HEK293 (cell line): ENCODE data around the gene CYP11A1.

ENCODE experiments used
- GLI2 ChIP-seq: fragments of 450-650 bp; formaldehyde crosslinking; IDR thresholded peaks from 2 replicates; pipeline ENCODE4; 2017; ENCODE audit warnings: missing biosample characterization, missing genetic modification characterization, low read depth, borderline replicate concordance
- HOXC10 ChIP-seq: sonication (generic); formaldehyde crosslinking; IDR thresholded peaks from 2 replicates; pipeline ENCODE4 v1.8.1; 2023; ENCODE audit warnings: mild to moderate bottlenecking, missing genetic modification reagents
- KLF7 ChIP-seq: fragments of 450-650 bp; formaldehyde crosslinking; IDR thresholded peaks from 2 replicates; pipeline ENCODE4 v1.5.1; 2016; ENCODE audit warnings: missing biosample characterization, missing genetic modification characterization, borderline replicate concordance
- PRDM1 ChIP-seq: fragments of 450-650 bp; formaldehyde crosslinking; IDR thresholded peaks from 2 replicates; pipeline ENCODE4; 2016; ENCODE audit warnings: missing biosample characterization, missing genetic modification characterization
- SP3 ChIP-seq: fragments of 450-650 bp; formaldehyde crosslinking; IDR thresholded peaks from 2 replicates; pipeline ENCODE4 v1.5.1; 2016; ENCODE audit warnings: missing biosample characterization, missing genetic modification characterization
- ZBTB7A ChIP-seq: fragments of 450-650 bp; formaldehyde crosslinking; IDR thresholded peaks from 2 replicates; pipeline ENCODE4 v1.5.1; 2016; ENCODE audit warnings: low read depth, missing biosample characterization, missing genetic modification characterization
- ZFP3 ChIP-seq: fragments of 450-650 bp; formaldehyde crosslinking; IDR thresholded peaks from 2 replicates; pipeline ENCODE4 v1.5.1; 2016; ENCODE audit warnings: low read depth, missing biosample characterization, missing genetic modification characterization
- ZFP37 ChIP-seq: fragments of 450-650 bp; formaldehyde crosslinking; IDR thresholded peaks from 2 replicates; pipeline ENCODE4 v1.5.1; 2016; ENCODE audit warnings: missing biosample characterization, missing genetic modification characterization
- ZFP69B ChIP-seq: fragments of 450-650 bp; formaldehyde crosslinking; IDR thresholded peaks from 2 replicates; pipeline ENCODE4 v1.5.1; 2016; ENCODE audit warnings: missing biosample characterization, missing genetic modification characterization
- ZIC2 ChIP-seq: fragments of 450-650 bp; formaldehyde crosslinking; IDR thresholded peaks from 2 replicates; pipeline ENCODE4 v1.5.1; 2016; ENCODE audit warnings: missing biosample characterization, missing genetic modification characterization
- ZNF202 ChIP-seq: fragments of 450-650 bp; formaldehyde crosslinking; IDR thresholded peaks from 2 replicates; pipeline ENCODE4 v1.5.1; 2016; ENCODE audit warnings: missing biosample characterization, missing genetic modification characterization, borderline replicate concordance
- ZNF341 ChIP-seq: fragments of 450-650 bp; formaldehyde crosslinking; IDR thresholded peaks from 2 replicates; pipeline ENCODE4; 2016; ENCODE audit warnings: low read depth, missing biosample characterization, missing genetic modification characterization
- ZNF529 ChIP-seq: fragments of 450-650 bp; formaldehyde crosslinking; IDR thresholded peaks from 2 replicates; pipeline ENCODE4 v1.5.1; 2017; ENCODE audit warnings: missing genetic modification characterization, missing biosample characterization; ENCODE audit not compliant: insufficient replicate concordance
- ZNF548 ChIP-seq: fragments of 450-650 bp; formaldehyde crosslinking; IDR thresholded peaks from 2 replicates; pipeline ENCODE4 v1.5.1; 2016; ENCODE audit warnings: missing biosample characterization, missing genetic modification characterization
- ZNF558 ChIP-seq: fragments of 450-650 bp; formaldehyde crosslinking; IDR thresholded peaks from 2 replicates; pipeline ENCODE4 v1.5.1; 2016; ENCODE audit warnings: missing biosample characterization, missing genetic modification characterization
- ZNF560 ChIP-seq: fragments of 450-650 bp; formaldehyde crosslinking; IDR thresholded peaks from 2 replicates; pipeline ENCODE4 v1.5.1; 2017; ENCODE audit warnings: missing biosample characterization, missing genetic modification characterization, borderline replicate concordance
- ZNF626 ChIP-seq: fragments of 450-650 bp; sonication (Bioruptor Pico); formaldehyde crosslinking; IDR thresholded peaks from 2 replicates; pipeline ENCODE4 v1.5.1; 2018; ENCODE audit warnings: missing biosample characterization, missing genetic modification characterization, inconsistent platforms
- ZNF664 ChIP-seq: fragments of 450-650 bp; formaldehyde crosslinking; IDR thresholded peaks from 2 replicates; pipeline ENCODE4 v1.5.1; 2016; ENCODE audit warnings: missing biosample characterization, missing genetic modification characterization
- ZNF776 ChIP-seq: fragments of 450-650 bp; formaldehyde crosslinking; IDR thresholded peaks from 2 replicates; pipeline ENCODE4 v1.5.0; 2017; ENCODE audit warnings: missing biosample characterization, missing genetic modification characterization, borderline replicate concordance
- ZNF830 ChIP-seq: fragments of 450-650 bp; IDR thresholded peaks from 2 replicates; pipeline ENCODE4 v1.5.0; 2018; ENCODE audit warnings: missing biosample characterization, missing genetic modification characterization, low read depth, mild to moderate bottlenecking, moderate library complexity
- TF ChIP-seq, protein P1 (sequence below): fragments of 450-650 bp; formaldehyde crosslinking; IDR thresholded peaks from 2 replicates; pipeline ENCODE4 v1.5.1; 2017; ENCODE audit warnings: missing biosample characterization, missing genetic modification characterization
- TF ChIP-seq, protein P2 (sequence below): fragments of 450-650 bp; formaldehyde crosslinking; IDR thresholded peaks from 2 replicates; pipeline ENCODE4 v1.5.1; 2016; ENCODE audit warnings: missing biosample characterization, missing genetic modification characterization
- TF ChIP-seq, protein P3 (sequence below): fragments of 450-650 bp; formaldehyde crosslinking; IDR thresholded peaks from 2 replicates; pipeline ENCODE4 v1.5.1; 2016; ENCODE audit warnings: missing biosample characterization, missing genetic modification characterization
- TF ChIP-seq, protein P4 (sequence below): fragments of 450-650 bp; formaldehyde crosslinking; IDR thresholded peaks from 2 replicates; pipeline ENCODE4 v1.5.1; 2016; ENCODE audit warnings: missing biosample characterization, missing genetic modification characterization, borderline replicate concordance
- TF ChIP-seq, protein P5 (sequence below): fragments of 450-650 bp; formaldehyde crosslinking; IDR thresholded peaks from 2 replicates; pipeline ENCODE4 v1.5.1; 2016; ENCODE audit warnings: missing biosample characterization, missing genetic modification characterization
- TF ChIP-seq, protein P6 (sequence below): fragments of 450-650 bp; formaldehyde crosslinking; IDR thresholded peaks from 2 replicates; pipeline ENCODE4 v1.5.1; 2017; ENCODE audit warnings: missing biosample characterization, missing genetic modification characterization
- TF ChIP-seq, protein P7 (sequence below): fragments of 450-650 bp; formaldehyde crosslinking; IDR thresholded peaks from 2 replicates; pipeline ENCODE4 v1.5.1; 2016; ENCODE audit warnings: missing biosample characterization, missing genetic modification characterization

The CYP11A1 gene

DNA sequence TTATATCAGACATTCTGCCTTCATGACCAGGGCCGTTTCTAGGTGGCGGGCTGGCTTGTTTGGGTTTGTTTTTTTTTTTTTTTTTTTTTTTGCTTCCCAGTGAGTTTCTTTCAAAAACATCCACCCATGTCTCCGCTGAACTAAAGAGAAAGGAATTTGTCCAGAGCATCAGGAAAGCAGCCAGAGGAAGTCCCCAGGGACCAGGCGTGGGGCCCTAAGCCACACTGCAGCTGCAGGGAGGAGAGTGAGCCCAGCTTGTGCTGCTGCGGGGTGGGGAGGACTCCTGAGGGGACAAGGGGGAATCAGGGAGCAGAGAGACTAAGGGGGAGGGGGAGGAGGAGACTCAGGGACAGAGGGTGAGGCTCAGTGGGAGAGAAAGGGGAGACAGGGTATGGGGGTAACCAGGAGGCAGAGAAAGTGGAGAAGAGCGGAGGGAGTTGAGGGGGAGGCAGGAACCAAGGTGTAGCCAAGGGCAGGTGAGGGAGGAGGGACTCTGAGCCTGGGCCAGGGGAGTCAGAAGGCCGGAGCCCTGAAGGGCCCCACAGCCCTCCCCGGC lies 49.5 kb downstream of the CYP11A1 start (continued):
- TF ChIP-seq ZNF664 (no peak), HOXC10 (no peak), SP3 (no peak), ZIC2 (tag by site-specific recombination) (peak; percentile 99), ZNF626 (tag by site-specific recombination) (no peak), ZNF560 (tag by site-specific recombination) (no peak), GLI2 (tag by site-specific recombination) (no peak), KLF7 (tag by site-specific recombination) (peak; percentile 53; the same call in 1 of the 2 replicates), ZNF830 (no peak), PRDM1 (tag by site-specific recombination) (peak; percentile 78; the same call in 1 of the 2 replicates), ZFP3 (tag by site-specific recombination) (no peak), ZNF558 (tag by site-specific recombination) (no peak), ZFP37 (tag by site-specific recombination) (no peak), ZNF202 (tag by site-specific recombination) (no peak), ZNF529 (tag by site-specific recombination) (no peak), ZNF548 (tag by site-specific recombination) (no peak), ZNF341 (tag by site-specific recombination) (peak; percentile 53), ZFP69B (tag by site-specific recombination) (peak; percentile 96), ZNF776 (tag by site-specific recombination) (no peak), ZBTB7A (peak; percentile 63; the same call in 1 of the 2 replicates)
- TF ChIP-seq, protein P1, sequence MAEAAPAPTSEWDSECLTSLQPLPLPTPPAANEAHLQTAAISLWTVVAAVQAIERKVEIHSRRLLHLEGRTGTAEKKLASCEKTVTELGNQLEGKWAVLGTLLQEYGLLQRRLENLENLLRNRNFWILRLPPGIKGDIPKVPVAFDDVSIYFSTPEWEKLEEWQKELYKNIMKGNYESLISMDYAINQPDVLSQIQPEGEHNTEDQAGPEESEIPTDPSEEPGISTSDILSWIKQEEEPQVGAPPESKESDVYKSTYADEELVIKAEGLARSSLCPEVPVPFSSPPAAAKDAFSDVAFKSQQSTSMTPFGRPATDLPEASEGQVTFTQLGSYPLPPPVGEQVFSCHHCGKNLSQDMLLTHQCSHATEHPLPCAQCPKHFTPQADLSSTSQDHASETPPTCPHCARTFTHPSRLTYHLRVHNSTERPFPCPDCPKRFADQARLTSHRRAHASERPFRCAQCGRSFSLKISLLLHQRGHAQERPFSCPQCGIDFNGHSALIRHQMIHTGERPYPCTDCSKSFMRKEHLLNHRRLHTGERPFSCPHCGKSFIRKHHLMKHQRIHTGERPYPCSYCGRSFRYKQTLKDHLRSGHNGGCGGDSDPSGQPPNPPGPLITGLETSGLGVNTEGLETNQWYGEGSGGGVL (tag by site-specific recombination), result peak; percentile 99
- TF ChIP-seq, protein P2, sequence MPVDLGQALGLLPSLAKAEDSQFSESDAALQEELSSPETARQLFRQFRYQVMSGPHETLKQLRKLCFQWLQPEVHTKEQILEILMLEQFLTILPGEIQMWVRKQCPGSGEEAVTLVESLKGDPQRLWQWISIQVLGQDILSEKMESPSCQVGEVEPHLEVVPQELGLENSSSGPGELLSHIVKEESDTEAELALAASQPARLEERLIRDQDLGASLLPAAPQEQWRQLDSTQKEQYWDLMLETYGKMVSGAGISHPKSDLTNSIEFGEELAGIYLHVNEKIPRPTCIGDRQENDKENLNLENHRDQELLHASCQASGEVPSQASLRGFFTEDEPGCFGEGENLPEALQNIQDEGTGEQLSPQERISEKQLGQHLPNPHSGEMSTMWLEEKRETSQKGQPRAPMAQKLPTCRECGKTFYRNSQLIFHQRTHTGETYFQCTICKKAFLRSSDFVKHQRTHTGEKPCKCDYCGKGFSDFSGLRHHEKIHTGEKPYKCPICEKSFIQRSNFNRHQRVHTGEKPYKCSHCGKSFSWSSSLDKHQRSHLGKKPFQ (tag by site-specific recombination), result no peak
- TF ChIP-seq, protein P3, sequence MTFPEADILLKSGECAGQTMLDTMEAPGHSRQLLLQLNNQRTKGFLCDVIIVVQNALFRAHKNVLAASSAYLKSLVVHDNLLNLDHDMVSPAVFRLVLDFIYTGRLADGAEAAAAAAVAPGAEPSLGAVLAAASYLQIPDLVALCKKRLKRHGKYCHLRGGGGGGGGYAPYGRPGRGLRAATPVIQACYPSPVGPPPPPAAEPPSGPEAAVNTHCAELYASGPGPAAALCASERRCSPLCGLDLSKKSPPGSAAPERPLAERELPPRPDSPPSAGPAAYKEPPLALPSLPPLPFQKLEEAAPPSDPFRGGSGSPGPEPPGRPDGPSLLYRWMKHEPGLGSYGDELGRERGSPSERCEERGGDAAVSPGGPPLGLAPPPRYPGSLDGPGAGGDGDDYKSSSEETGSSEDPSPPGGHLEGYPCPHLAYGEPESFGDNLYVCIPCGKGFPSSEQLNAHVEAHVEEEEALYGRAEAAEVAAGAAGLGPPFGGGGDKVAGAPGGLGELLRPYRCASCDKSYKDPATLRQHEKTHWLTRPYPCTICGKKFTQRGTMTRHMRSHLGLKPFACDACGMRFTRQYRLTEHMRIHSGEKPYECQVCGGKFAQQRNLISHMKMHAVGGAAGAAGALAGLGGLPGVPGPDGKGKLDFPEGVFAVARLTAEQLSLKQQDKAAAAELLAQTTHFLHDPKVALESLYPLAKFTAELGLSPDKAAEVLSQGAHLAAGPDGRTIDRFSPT (tag by site-specific recombination), result peak; percentile 40; the same call in 1 of the 2 replicates
- TF ChIP-seq, protein P4, sequence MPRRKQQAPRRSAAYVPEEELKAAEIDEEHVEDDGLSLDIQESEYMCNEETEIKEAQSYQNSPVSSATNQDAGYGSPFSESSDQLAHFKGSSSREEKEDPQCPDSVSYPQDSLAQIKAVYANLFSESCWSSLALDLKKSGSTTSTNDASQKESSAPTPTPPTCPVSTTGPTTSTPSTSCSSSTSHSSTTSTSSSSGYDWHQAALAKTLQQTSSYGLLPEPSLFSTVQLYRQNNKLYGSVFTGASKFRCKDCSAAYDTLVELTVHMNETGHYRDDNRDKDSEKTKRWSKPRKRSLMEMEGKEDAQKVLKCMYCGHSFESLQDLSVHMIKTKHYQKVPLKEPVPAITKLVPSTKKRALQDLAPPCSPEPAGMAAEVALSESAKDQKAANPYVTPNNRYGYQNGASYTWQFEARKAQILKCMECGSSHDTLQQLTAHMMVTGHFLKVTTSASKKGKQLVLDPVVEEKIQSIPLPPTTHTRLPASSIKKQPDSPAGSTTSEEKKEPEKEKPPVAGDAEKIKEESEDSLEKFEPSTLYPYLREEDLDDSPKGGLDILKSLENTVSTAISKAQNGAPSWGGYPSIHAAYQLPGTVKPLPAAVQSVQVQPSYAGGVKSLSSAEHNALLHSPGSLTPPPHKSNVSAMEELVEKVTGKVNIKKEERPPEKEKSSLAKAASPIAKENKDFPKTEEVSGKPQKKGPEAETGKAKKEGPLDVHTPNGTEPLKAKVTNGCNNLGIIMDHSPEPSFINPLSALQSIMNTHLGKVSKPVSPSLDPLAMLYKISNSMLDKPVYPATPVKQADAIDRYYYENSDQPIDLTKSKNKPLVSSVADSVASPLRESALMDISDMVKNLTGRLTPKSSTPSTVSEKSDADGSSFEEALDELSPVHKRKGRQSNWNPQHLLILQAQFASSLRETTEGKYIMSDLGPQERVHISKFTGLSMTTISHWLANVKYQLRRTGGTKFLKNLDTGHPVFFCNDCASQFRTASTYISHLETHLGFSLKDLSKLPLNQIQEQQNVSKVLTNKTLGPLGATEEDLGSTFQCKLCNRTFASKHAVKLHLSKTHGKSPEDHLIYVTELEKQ (tag by site-specific recombination), result no peak
- TF ChIP-seq, protein P5, sequence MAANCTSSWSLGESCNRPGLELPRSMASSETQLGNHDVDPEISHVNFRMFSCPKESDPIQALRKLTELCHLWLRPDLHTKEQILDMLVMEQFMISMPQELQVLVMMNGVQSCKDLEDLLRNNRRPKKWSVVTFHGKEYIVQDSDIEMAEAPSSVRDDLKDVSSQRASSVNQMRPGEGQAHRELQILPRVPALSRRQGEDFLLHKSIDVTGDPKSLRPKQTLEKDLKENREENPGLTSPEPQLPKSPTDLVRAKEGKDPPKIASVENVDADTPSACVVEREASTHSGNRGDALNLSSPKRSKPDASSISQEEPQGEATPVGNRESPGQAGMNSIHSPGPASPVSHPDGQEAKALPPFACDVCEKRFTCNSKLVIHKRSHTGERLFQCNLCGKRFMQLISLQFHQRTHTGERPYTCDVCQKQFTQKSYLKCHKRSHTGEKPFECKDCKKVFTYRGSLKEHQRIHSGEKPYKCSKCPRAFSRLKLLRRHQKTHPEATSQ, result no peak
- TF ChIP-seq, protein P6, sequence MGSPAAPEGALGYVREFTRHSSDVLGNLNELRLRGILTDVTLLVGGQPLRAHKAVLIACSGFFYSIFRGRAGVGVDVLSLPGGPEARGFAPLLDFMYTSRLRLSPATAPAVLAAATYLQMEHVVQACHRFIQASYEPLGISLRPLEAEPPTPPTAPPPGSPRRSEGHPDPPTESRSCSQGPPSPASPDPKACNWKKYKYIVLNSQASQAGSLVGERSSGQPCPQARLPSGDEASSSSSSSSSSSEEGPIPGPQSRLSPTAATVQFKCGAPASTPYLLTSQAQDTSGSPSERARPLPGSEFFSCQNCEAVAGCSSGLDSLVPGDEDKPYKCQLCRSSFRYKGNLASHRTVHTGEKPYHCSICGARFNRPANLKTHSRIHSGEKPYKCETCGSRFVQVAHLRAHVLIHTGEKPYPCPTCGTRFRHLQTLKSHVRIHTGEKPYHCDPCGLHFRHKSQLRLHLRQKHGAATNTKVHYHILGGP (tag by site-specific recombination), result no peak
- TF ChIP-seq, protein P7, sequence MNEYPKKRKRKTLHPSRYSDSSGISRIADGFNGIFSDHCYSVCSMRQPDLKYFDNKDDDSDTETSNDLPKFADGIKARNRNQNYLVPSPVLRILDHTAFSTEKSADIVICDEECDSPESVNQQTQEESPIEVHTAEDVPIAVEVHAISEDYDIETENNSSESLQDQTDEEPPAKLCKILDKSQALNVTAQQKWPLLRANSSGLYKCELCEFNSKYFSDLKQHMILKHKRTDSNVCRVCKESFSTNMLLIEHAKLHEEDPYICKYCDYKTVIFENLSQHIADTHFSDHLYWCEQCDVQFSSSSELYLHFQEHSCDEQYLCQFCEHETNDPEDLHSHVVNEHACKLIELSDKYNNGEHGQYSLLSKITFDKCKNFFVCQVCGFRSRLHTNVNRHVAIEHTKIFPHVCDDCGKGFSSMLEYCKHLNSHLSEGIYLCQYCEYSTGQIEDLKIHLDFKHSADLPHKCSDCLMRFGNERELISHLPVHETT (tag by site-specific recombination), result peak; percentile 62
